HFFc6 (cell line): Measurements from ENCODE around the gene ACO1. TPM values are rescaled to one million over a fixed set of nuclear protein-coding genes. Genes with fewer than 3 reads are reported as not detected.

ENCODE experiments used
- DNase-seq: peaks from one replicate; pipeline ENCODE4 v3.0.0-alpha.2; 2018
- H3K27ac Mint-ChIP-seq: 2 replicates; pipeline ENCODE4 v1.8.0; 2020; ENCODE audit warnings: mild to moderate bottlenecking, mixed read lengths
- H3K27me3 Mint-ChIP-seq: 2 replicates; pipeline ENCODE4 v1.8.0; 2021; ENCODE audit warnings: mild to moderate bottlenecking, moderate library complexity, mixed read lengths; ENCODE audit not compliant: insufficient read depth
- H3K36me3 Mint-ChIP-seq: 2 replicates; pipeline ENCODE4 v1.8.0; 2021; ENCODE audit warnings: low read depth, mixed read lengths
- H3K4me1 Mint-ChIP-seq: 2 replicates; pipeline ENCODE4 v1.8.0; 2020; ENCODE audit warnings: low read depth, mixed read lengths
- H3K4me3 Mint-ChIP-seq: 2 replicates; pipeline ENCODE4 v1.8.0; 2020; ENCODE audit warnings: mild to moderate bottlenecking, moderate library complexity, mixed read lengths
- H3K9me3 Mint-ChIP-seq: 2 replicates; pipeline ENCODE4 v1.8.0; 2020; ENCODE audit warnings: mild to moderate bottlenecking, mixed read lengths
- CTCF ChIP-seq: fragments of 200-600 bp; sonication (generic); IDR thresholded peaks from 2 replicates; pipeline ENCODE4 v1.5.0; 2021; ENCODE audit warnings: antibody characterized with exemption, mild to moderate bottlenecking
- total RNA-seq, 6 experiments: library from RNA; stranded (reverse); fragmentation: NEBNext Ultra II Directional; extraction: Animal tissue kit (Norgen Biotek cat#: 25700); gene quantifications; 2 replicates in 1 of 6; 3 replicates in 5 of 6; pipeline ENCODE4 v1.2.3, GENCODE V29; 2021

The ACO1 gene
- total RNA-seq, 6 experiments from 2014 or later: 79.8 to 94.4 (median 84.0) TPM

GRCh38 chr9:32463500-32464293 lies 79.3 kb downstream of the ACO1 start:
- Mint-ChIP-seq H3K9me3 (no peaks in the 10 kb centered on the region), H3K27me3 (no peaks in the 10 kb centered on the region), H3K4me3 (no peak overlapping the region), H3K27ac (no peak overlapping the region), H3K36me3 (no peaks in the 10 kb centered on the region; the same call in 1 of the 2 replicates), H3K4me1 (no peaks in the 10 kb centered on the region)
- no peak for DNase-seq
- no peak for TF ChIP-seq CTCF

- Mint-ChIP-seq H3K27me3 (no peaks in the 10 kb centered on the region), H3K9me3 (no peaks in the 10 kb centered on the region), H3K4me3 (no peak overlapping the region), H3K4me1 (no peaks in the 10 kb centered on the region), H3K27ac (no peak overlapping the region), H3K36me3 (peaks cover 5% of the 10 kb centered on the region; the same call in 1 of the 2 replicates)
- no peak for DNase-seq
- no peak for TF ChIP-seq CTCF
These were observed 84.3 kb downstream of the ACO1 start for GRCh38 chr9:32468740-32469139.

DNA sequence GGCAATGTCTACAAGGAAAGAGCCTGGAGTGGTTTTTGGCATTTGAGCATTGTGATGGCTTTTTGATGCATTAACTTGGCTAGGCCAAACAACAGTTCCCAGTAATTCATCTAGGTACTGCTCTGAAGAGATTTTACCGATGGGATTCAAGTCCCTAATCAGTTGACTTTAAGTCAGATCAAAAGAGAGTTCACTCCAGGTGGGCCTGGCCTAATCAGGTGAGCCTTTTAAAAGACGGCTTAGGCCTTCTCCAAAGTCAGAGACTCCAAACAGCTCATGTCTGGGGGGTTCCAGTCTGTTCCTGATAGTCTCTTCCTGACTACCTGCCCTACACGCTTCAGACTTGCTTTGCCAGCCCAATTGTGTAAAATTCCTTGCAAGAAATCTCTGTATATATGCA lies 87.9 kb downstream of the ACO1 start:
- H3K36me3 Mint-ChIP-seq: peaks cover 18% of the 10 kb centered on the region; the same call in 1 of the 2 replicates
- no peaks in the 10 kb centered on the region for H3K27me3 Mint-ChIP-seq
- no peaks in the 10 kb centered on the region for H3K4me1 Mint-ChIP-seq
- no peaks in the 10 kb centered on the region for H3K9me3 Mint-ChIP-seq
- H3K27ac Mint-ChIP-seq: no peak overlapping the region
- no peak for TF ChIP-seq CTCF
- DNase-seq: no peak
- no peak overlapping the region for H3K4me3 Mint-ChIP-seq

DNA sequence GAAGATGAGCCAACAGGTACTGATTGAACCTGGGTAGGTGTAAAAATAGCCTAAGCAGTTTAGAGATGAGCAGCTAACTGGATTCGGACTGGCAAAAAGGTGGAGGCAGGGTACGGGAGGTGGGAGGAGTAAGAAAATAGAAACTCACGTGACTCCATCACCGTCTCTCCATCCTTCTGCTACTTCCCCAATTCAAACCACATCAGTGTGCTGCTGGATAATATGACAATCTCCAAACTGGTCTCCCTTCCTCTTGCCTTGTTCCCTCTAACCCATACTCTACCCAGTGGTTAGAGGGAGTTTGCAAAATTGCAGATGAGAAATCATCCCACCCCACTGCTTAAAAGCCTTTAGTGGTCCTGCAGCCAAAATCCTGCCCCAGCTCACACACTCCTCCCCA lies 98.9 kb downstream of the ACO1 start:
- no peak for TF ChIP-seq CTCF
- H3K9me3 Mint-ChIP-seq: no peaks in the 10 kb centered on the region
- H3K4me1 Mint-ChIP-seq: peaks cover 22% of the 10 kb centered on the region
- 0 out of 2 replicates have a peak, but pooled peaks cover 1% of the 10 kb centered on the region for H3K27me3 Mint-ChIP-seq
- no peak for DNase-seq
- H3K36me3 Mint-ChIP-seq: peaks cover 34% of the 10 kb centered on the region
- no peak overlapping the region for H3K4me3 Mint-ChIP-seq
- no peak overlapping the region for H3K27ac Mint-ChIP-seq

GRCh38 chr9:32486839-32487562 lies 102.6 kb downstream of the ACO1 start:
- H3K4me3 Mint-ChIP-seq: no peak overlapping the region
- TF ChIP-seq CTCF: no peak
- H3K36me3 Mint-ChIP-seq: peaks cover 45% of the 10 kb centered on the region
- no peaks in the 10 kb centered on the region for H3K9me3 Mint-ChIP-seq
- H3K27me3 Mint-ChIP-seq: no peaks in the 10 kb centered on the region
- peak; percentile 12 for DNase-seq
- peaks cover 27% of the 10 kb centered on the region for H3K4me1 Mint-ChIP-seq
- peak overlapping the region; percentile 53 for H3K27ac Mint-ChIP-seq
